Epithelial cell of esophagus (primary cell): ENCODE measurements around the gene TAF4B.

Source experiments
- DNase-seq: peaks from one replicate; pipeline ENCODE4 v3.0.0; 2010; ENCODE audit warnings: low read depth
- H3K4me3 ChIP-seq: 2 replicates; pipeline ENCODE4 v1.5.1; 2011; ENCODE audit warnings: mild to moderate bottlenecking, low read length, control low read depth
- CTCF ChIP-seq: IDR thresholded peaks from 2 replicates; pipeline ENCODE4 v1.5.1; 2011; ENCODE audit warnings: low read depth, mild to moderate bottlenecking, low read length, control low read depth, inconsistent platforms; ENCODE audit not compliant: insufficient read depth; ENCODE audit errors: missing control alignments

The TAF4B gene

DNA sequence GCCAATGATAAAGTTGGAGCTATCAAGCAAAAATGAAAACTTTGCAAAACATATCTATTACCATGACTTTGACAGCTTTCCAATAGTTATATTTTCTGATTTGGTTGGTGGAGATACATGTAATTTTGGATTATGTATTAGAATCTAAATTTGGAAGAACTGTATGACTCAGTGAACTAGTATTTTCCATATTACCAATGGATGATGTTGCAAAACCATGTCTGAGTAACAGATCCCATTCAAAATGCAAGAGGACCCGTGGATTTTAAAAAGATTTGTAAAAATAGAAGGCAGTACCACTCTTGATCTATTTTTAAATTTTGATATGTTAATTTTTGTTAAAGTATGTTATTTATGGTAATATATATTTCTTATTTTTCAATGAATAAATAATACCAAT, 83.0 kb downstream of the TAF4B start:
- peak; percentile 61 for DNase-seq
- H3K4me3 ChIP-seq = no peak overlapping the region
- no peak for TF ChIP-seq CTCF

DNA sequence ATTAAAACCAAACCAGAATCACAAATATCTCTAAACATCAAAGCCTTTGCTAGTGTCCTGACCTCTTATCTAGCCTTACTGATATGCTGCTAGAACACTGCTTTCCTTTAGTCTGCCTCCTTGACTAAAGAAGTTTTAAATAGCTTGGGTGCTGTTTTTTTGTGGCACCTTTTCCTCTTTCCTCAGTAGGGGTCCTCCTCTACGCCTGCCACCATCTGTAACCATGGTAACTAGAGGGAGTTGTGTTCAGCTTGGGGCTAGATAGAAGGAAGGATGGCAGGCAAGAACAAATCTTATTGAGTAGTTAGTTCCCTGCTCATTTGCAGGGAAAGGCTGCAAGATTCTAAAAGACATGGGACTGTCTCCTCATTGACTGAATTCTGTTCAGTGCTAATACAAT, 86.0 kb downstream of the TAF4B start:
- no peak overlapping the region for H3K4me3 ChIP-seq
- no peak for TF ChIP-seq CTCF
- no peak for DNase-seq

GRCh38 chr18:26317398-26317797, 91.2 kb downstream of the TAF4B start:
- H3K4me3 ChIP-seq = no peak overlapping the region
- no peak for TF ChIP-seq CTCF
- peak; percentile 16 for DNase-seq

GRCh38 chr18:26320686-26321085, 94.4 kb downstream of the TAF4B start:
- H3K4me3 ChIP-seq = no peak overlapping the region
- no peak for DNase-seq
- TF ChIP-seq CTCF = no peak

GRCh38 chr18:26322890-26323653, 96.8 kb downstream of the TAF4B start:
- H3K4me3 ChIP-seq = no peak overlapping the region
- peak; percentile 39 for DNase-seq
- TF ChIP-seq CTCF = no peak

- no peak for TF ChIP-seq CTCF
- DNase-seq = no peak
- no peak overlapping the region for H3K4me3 ChIP-seq
These were observed 99.5 kb downstream of the TAF4B start for GRCh38 chr18:26325771-26326170.

- DNase-seq = peak; percentile 49
- H3K4me3 ChIP-seq = no peak overlapping the region
- TF ChIP-seq CTCF = no peak
These were observed 100.8 kb downstream of the TAF4B start for GRCh38 chr18:26327062-26327461.
